ENCODE data around the gene ITGB7. TPM values are rescaled to one million over a fixed set of nuclear protein-coding genes. Genes with fewer than 3 reads are reported as not detected.

Gene ITGB7
- polyA plus RNA-seq, 1 of the 3 experiments (the other 2 are of a cell fraction), result 0.25 TPM

- Histone ChIP-seq H4K20me1 (ENCODE audit: insufficient read depth) (no peaks in the 10 kb centered on the region), H3K9me3 (no peaks in the 10 kb centered on the region), H3K79me2 (ENCODE audit: insufficient read depth) (peaks cover 5% of the 10 kb centered on the region; the same call in 1 of the 2 replicates), H3K27me3 (ENCODE audit: insufficient read depth) (no peaks in the 10 kb centered on the region), H3K4me3 (ENCODE audit: low read depth in 2 of 2, low read length in 1 of 2) (no peak overlapping the region), H3F3A (replicated peaks; ENCODE audit: insufficient read depth) (peaks cover 9% of the 10 kb centered on the region), H3K36me3 (replicated peaks in 1 of 2; ENCODE audit: control insufficient read depth in 1 of 2, insufficient read depth in 2 of 2, low read length in 1 of 2) (peaks cover 0 to 8% of the 10 kb centered on the region in 2 experiments), H3K27ac (ENCODE audit: low read depth in 2 of 2, low read length in 1 of 2) (no peak overlapping the region), H3K4me1 (ENCODE audit: control insufficient read depth in 1 of 2, insufficient read depth in 2 of 2, low read depth in 1 of 2, low read length in 1 of 2) (peaks cover 38 to 52% of the 10 kb centered on the region in 2 experiments; a peak in 3 of 4 replicates), H3K9ac (no peak overlapping the region), H3K9me2 (no peaks in the 10 kb centered on the region), H3K4me2 (peak overlapping the region; percentile 91; the same call in 1 of the 2 replicates), H2AFZ (ENCODE audit: low read depth) (no peak overlapping the region)
- CTCF ChIA-PET, result interaction anchor here (1.3 to 1.4 kb wide), 2 partner anchors 18 to 21 kb away, joined by 3 to 5 read pairs; a partner anchor contains a TSS
- DNase-seq, result no peak
- 90% methylated on average over 10 of the region's 10 CpGs for WGBS (ENCODE audit: low lambda C conversion rate)
- TF ChIP-seq CHD2 (IDR thresholded peaks at IDR 0.05; ENCODE audit: low read length, partially characterized antibody) (no peak), NRF1 (IDR thresholded peaks at IDR 0.05; ENCODE audit: low read depth, low read length) (no peak), GATA2 (CRISPR knock-in tag; IDR thresholded peaks at IDR 0.05) (no peak), FOXJ3 (CRISPR knock-in tag; IDR thresholded peaks at IDR 0.05) (no peak), TAF1 (IDR thresholded peaks at IDR 0.05; ENCODE audit: borderline replicate concordance, low read depth, low read length) (no peak), REST (IDR thresholded peaks at IDR 0.05; ENCODE audit: low read depth, low read length) (no peak), EZH2phosphoT487 (IDR thresholded peaks at IDR 0.05; ENCODE audit: borderline replicate concordance, low read depth) (no peak), CTCF (IDR thresholded peaks at IDR 0.05) (no peak), TCF12 (IDR thresholded peaks at IDR 0.05) (no peak)
- POLR2A ChIA-PET, result no interaction called here
Measured at GRCh38 chr12:53230108-53230845, 23.2 kb upstream of the ITGB7 start.

- H2AFZ ChIP-seq (ENCODE audit: low read depth), result no peak overlapping the region
- H3F3A ChIP-seq (replicated peaks; ENCODE audit: insufficient read depth), result peaks cover 9% of the 10 kb centered on the region
- no peak overlapping the region for H3K27ac ChIP-seq (ENCODE audit: low read depth in 2 of 2, low read length in 1 of 2)
- H3K9me3 ChIP-seq, result no peaks in the 10 kb centered on the region
- no peak overlapping the region for H3K4me3 ChIP-seq (ENCODE audit: low read depth in 2 of 2, low read length in 1 of 2)
- H3K9ac ChIP-seq, result no peak overlapping the region
- H3K36me3 ChIP-seq (replicated peaks in 1 of 2; ENCODE audit: control insufficient read depth in 1 of 2, insufficient read depth in 2 of 2, low read length in 1 of 2), result peaks cover 0 to 8% of the 10 kb centered on the region in 2 experiments
- peak overlapping the region; percentile 91; the same call in 1 of the 2 replicates for H3K4me2 ChIP-seq
- H4K20me1 ChIP-seq (ENCODE audit: insufficient read depth), result no peaks in the 10 kb centered on the region
- H3K4me1 ChIP-seq (ENCODE audit: control insufficient read depth in 1 of 2, insufficient read depth in 2 of 2, low read depth in 1 of 2, low read length in 1 of 2), result peaks cover 43 to 52% of the 10 kb centered on the region in 2 experiments; a peak in 3 of 4 replicates
- ChIA-PET POLR2A (no interaction called here), CTCF (interaction anchor here (1.4 to 1.6 kb wide), 4 partner anchors 10 to 22 kb away, joined by 3 to 5 read pairs (median 4); a partner anchor contains a TSS)
- H3K9me2 ChIP-seq, result no peaks in the 10 kb centered on the region
- H3K27me3 ChIP-seq (ENCODE audit: insufficient read depth), result no peaks in the 10 kb centered on the region
- H3K79me2 ChIP-seq (ENCODE audit: insufficient read depth), result peaks cover 5% of the 10 kb centered on the region; the same call in 1 of the 2 replicates
- 84% methylated on average over 2 of the region's 2 CpGs for WGBS (ENCODE audit: low lambda C conversion rate)
- DNase-seq, result no peak
- TF ChIP-seq CHD2 (IDR thresholded peaks at IDR 0.05; ENCODE audit: low read length, partially characterized antibody) (no peak), FOXM1 (IDR thresholded peaks at IDR 0.05; ENCODE audit: low read depth) (no peak), TCF12 (IDR thresholded peaks at IDR 0.05) (no peak), FOSL2 (IDR thresholded peaks at IDR 0.05; ENCODE audit: borderline replicate concordance, low read depth) (no peak), RFX5 (IDR thresholded peaks at IDR 0.05; ENCODE audit: low read length) (no peak), REST (IDR thresholded peaks at IDR 0.05; ENCODE audit: low read depth, low read length) (no peak), SIN3A (IDR thresholded peaks at IDR 0.05; ENCODE audit: borderline replicate concordance, low read depth, low read length) (no peak)
Measured at GRCh38 chr12:53229454-53229853, 22.4 kb upstream of the ITGB7 start.
